ENCODE results near the gene PPIL3.

The PPIL3 gene

GRCh38 chr2:200861617-200862155 lies 27.2 kb downstream of the PPIL3 start:
- no peak for DNase-seq (ENCODE audit: low read depth in 2 of 2)

- DNase-seq (ENCODE audit: low read depth in 2 of 2), result no peak
Observed at GRCh38 chr2:200860092-200860795, 28.6 kb downstream of the PPIL3 start.

- DNase-seq (ENCODE audit: low read depth in 2 of 2), result no peak
Observed at GRCh38 chr2:200856806-200857205, 32.1 kb downstream of the PPIL3 start.

GRCh38 chr2:200852605-200853004 lies 36.3 kb downstream of the PPIL3 start:
- no peak for DNase-seq (ENCODE audit: low read depth in 2 of 2)

GRCh38 chr2:200851398-200852248 lies 37.3 kb downstream of the PPIL3 start:
- no peak for DNase-seq (ENCODE audit: low read depth in 2 of 2)

GRCh38 chr2:200850512-200851256 lies 38.2 kb downstream of the PPIL3 start:
- DNase-seq (ENCODE audit: low read depth in 2 of 2), result no peak

GRCh38 chr2:200847939-200848338 lies 40.9 kb downstream of the PPIL3 start:
- no peak for DNase-seq (ENCODE audit: low read depth in 2 of 2)

- no peak for DNase-seq (ENCODE audit: low read depth in 2 of 2)
Observed at GRCh38 chr2:200847269-200847668, 41.6 kb downstream of the PPIL3 start.

GRCh38 chr2:200845669-200846325 lies 43.1 kb downstream of the PPIL3 start:
- no peak for DNase-seq (ENCODE audit: low read depth in 2 of 2)

GRCh38 chr2:200845194-200845593 lies 43.7 kb downstream of the PPIL3 start:
- DNase-seq (ENCODE audit: low read depth in 2 of 2), result no peak

GRCh38 chr2:200843993-200844948 lies 44.6 kb downstream of the PPIL3 start:
- DNase-seq (ENCODE audit: low read depth in 2 of 2), result no peak

- no peak for DNase-seq (ENCODE audit: low read depth in 2 of 2)
Observed at GRCh38 chr2:200839513-200839912, 49.4 kb downstream of the PPIL3 start.

- no peak for DNase-seq (ENCODE audit: low read depth in 2 of 2)
Observed at GRCh38 chr2:200834701-200835100, 54.2 kb downstream of the PPIL3 start.

GRCh38 chr2:200829258-200829655 lies 59.6 kb downstream of the PPIL3 start:
- DNase-seq (ENCODE audit: low read depth in 2 of 2), result no peak

- DNase-seq (ENCODE audit: low read depth in 2 of 2), result no peak
Observed at GRCh38 chr2:200828572-200829257, 60.2 kb downstream of the PPIL3 start.

GRCh38 chr2:200828104-200828503 lies 60.8 kb downstream of the PPIL3 start:
- no peak for DNase-seq (ENCODE audit: low read depth in 2 of 2)

GRCh38 chr2:200821686-200822245 lies 67.1 kb downstream of the PPIL3 start:
- DNase-seq (ENCODE audit: low read depth in 2 of 2), result no peak
